OCI-LY1 (cell line): Measurements from ENCODE around the gene NFX1.

Experiments
- EZH2 ChIP-seq: fragments of 200-600 bp; sonication (generic), shearing (Covaris generic); IDR thresholded peaks from 2 replicates; pipeline ENCODE4 v1.8.0; 2017; ENCODE audit warnings: borderline replicate concordance, mixed run types, mild to moderate bottlenecking, antibody characterized with exemption, low read length, moderate library complexity, mixed read lengths
- TF ChIP-seq, protein P1 (sequence below): fragments of 200-600 bp; sonication (generic), shearing (Covaris generic); IDR thresholded peaks from 2 replicates; pipeline ENCODE4 v1.5.1; 2017; ENCODE audit warnings: mild to moderate bottlenecking, antibody characterized with exemption, low read length, moderate library complexity, mixed read lengths

DNA sequence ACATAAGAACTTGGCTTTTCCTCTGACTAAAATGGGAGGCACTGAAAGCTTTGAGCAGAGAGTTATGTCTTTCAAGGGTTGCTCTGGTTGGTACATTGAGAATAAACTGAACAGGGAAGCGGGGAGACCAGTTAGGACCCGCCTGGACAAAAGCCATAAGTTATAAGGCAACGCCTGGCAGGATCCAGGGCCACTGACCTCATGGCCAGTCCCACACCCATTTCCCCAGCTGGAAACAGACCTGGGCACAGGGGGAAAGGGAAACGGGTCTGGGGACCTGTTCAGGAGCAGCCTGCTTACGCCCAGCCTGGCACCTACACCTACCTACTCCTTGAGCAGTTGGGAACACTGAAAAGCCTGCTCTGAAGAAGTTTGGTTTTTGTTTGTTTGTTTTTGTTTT, 49.0 kb upstream of the NFX1 start:
- TF ChIP-seq, protein P1, sequence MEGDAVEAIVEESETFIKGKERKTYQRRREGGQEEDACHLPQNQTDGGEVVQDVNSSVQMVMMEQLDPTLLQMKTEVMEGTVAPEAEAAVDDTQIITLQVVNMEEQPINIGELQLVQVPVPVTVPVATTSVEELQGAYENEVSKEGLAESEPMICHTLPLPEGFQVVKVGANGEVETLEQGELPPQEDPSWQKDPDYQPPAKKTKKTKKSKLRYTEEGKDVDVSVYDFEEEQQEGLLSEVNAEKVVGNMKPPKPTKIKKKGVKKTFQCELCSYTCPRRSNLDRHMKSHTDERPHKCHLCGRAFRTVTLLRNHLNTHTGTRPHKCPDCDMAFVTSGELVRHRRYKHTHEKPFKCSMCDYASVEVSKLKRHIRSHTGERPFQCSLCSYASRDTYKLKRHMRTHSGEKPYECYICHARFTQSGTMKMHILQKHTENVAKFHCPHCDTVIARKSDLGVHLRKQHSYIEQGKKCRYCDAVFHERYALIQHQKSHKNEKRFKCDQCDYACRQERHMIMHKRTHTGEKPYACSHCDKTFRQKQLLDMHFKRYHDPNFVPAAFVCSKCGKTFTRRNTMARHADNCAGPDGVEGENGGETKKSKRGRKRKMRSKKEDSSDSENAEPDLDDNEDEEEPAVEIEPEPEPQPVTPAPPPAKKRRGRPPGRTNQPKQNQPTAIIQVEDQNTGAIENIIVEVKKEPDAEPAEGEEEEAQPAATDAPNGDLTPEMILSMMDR, result no peak
- no peak for TF ChIP-seq EZH2
